ENCODE results near the gene ADGRL2. TPM values are rescaled to one million over a fixed set of nuclear protein-coding genes. Genes with fewer than 3 reads are reported as not detected.

The ADGRL2 gene
- total RNA-seq, 1 experiment from 2014 or later = 0.20 TPM

GRCh38 chr1:81920886-81921285 lies 120.2 kb downstream of the ADGRL2 start (continued):
- TF ChIP-seq CTCF (IDR thresholded peaks at IDR 0.05 in 2 of 3, conservative IDR thresholded peaks at IDR 0.05 in 1 of 3; ENCODE audit: borderline replicate concordance in 1 of 3, insufficient read depth in 1 of 3, low read depth in 2 of 3, low read length in 2 of 3) (no peak), SIN3A (IDR thresholded peaks at IDR 0.05; ENCODE audit: low read depth) (no peak), SP1 (IDR thresholded peaks at IDR 0.05; ENCODE audit: low read depth) (no peak), TCF7L2 (IDR thresholded peaks at IDR 0.05; ENCODE audit: borderline replicate concordance, extremely low read depth, insufficient read depth, insufficient read length) (no peak), ZNF274 (IDR thresholded peaks at IDR 0.05; ENCODE audit: low read depth, low read length) (no peak), CEBPB (IDR thresholded peaks at IDR 0.05; ENCODE audit: low read depth) (no peak), EZH2 (IDR thresholded peaks at IDR 0.05) (no peak), JUND (IDR thresholded peaks at IDR 0.05) (no peak)

GRCh38 chr1:81921344-81921743 lies 120.6 kb downstream of the ADGRL2 start:
- H3K9me2 ChIP-seq (ENCODE audit: insufficient read depth) = no peaks in the 10 kb centered on the region
- RAD21 ChIA-PET (ENCODE audit: low non-redundant PET in 1 of 2, low total read pairs in 2 of 2, uncharacterized antibody in 2 of 2, unreplicated experiment in 2 of 2) = no interaction called here
- no peak for DNase-seq (ENCODE audit: low read depth, low spot score)
- H2AFZ ChIP-seq (ENCODE audit: low read depth, low read length, poor library complexity, severe bottlenecking) = no peak overlapping the region
- ATAC-seq = no peak
- POLR2A ChIA-PET = no interaction called here
- H4K20me1 ChIP-seq (ENCODE audit: insufficient read depth) = no peaks in the 10 kb centered on the region
- CTCF ChIA-PET = no interaction called here
- H3K4me3 ChIP-seq (replicated peaks in 1 of 2; ENCODE audit: low read depth in 1 of 2, low read length in 2 of 2) = no peak overlapping the region
- H3K27me3 ChIP-seq (ENCODE audit: insufficient read depth, low read length) = peaks cover 8% of the 10 kb centered on the region; the same call in 1 of the 2 replicates
- TF ChIP-seq SRF (IDR thresholded peaks at IDR 0.05; ENCODE audit: low read depth) (no peak), CEBPB (IDR thresholded peaks at IDR 0.05; ENCODE audit: low read depth) (no peak), RAD21 (IDR thresholded peaks at IDR 0.05; ENCODE audit: low read depth) (no peak), MAX (IDR thresholded peaks at IDR 0.05) (no peak), EZH2 (IDR thresholded peaks at IDR 0.05) (no peak), EZH2phosphoT487 (IDR thresholded peaks at IDR 0.05; ENCODE audit: borderline replicate concordance) (no peak), REST (IDR thresholded peaks at IDR 0.05; ENCODE audit: low read depth) (no peak), EGR1 (IDR thresholded peaks at IDR 0.05; ENCODE audit: low read depth) (no peak), CTCF (IDR thresholded peaks at IDR 0.05 in 2 of 3, conservative IDR thresholded peaks at IDR 0.05 in 1 of 3; ENCODE audit: borderline replicate concordance in 1 of 3, insufficient read depth in 1 of 3, low read depth in 2 of 3, low read length in 2 of 3) (no peak), ATF3 (IDR thresholded peaks at IDR 0.05) (no peak), POLR2A (IDR thresholded peaks at IDR 0.05; ENCODE audit: borderline replicate concordance, extremely low read depth, insufficient read depth, insufficient read length) (no peak), TCF7L2 (IDR thresholded peaks at IDR 0.05; ENCODE audit: borderline replicate concordance, extremely low read depth, insufficient read depth, insufficient read length) (no peak), ZFX (IDR thresholded peaks at IDR 0.05) (no peak), ZNF274 (IDR thresholded peaks at IDR 0.05; ENCODE audit: low read depth, low read length) (no peak), FOSL1 (IDR thresholded peaks at IDR 0.05; ENCODE audit: low read depth) (no peak), SIN3A (IDR thresholded peaks at IDR 0.05; ENCODE audit: low read depth) (no peak)
- H3K79me2 ChIP-seq (ENCODE audit: insufficient read depth, low read length) = no peaks in the 10 kb centered on the region
- H3K9me3 ChIP-seq (ENCODE audit: control insufficient read depth in 1 of 2, insufficient read depth in 1 of 2, low read depth in 1 of 2, low read length in 2 of 2) = no peaks in the 10 kb centered on the region; a peak in 1 of 4 replicates
- intact Hi-C loops (cut with micrococcal nuclease) = no loop called here
- BruUV-seq (replicated peaks) = no TSS peak
- no peak overlapping the region for H3K4me2 ChIP-seq (ENCODE audit: low read length)
- no peak overlapping the region for H3K27ac ChIP-seq (ENCODE audit: low read depth, low read length)
- H3K36me3 ChIP-seq (ENCODE audit: control insufficient read depth in 1 of 2, insufficient read depth in 2 of 2, low read length in 2 of 2) = no peaks in the 10 kb centered on the region
- no peaks in the 10 kb centered on the region for H3K4me1 ChIP-seq (ENCODE audit: control insufficient read depth in 1 of 2, insufficient read depth in 2 of 2, low read length in 2 of 2)
- H3K9ac ChIP-seq (ENCODE audit: low read length) = no peak overlapping the region
